Ishikawa (cell line): Measurements from ENCODE around the gene PARN.

ENCODE experiments used
- CEBPB ChIP-seq: IDR thresholded peaks from 2 replicates; pipeline ENCODE4 v1.6.1; 2012
- CREB1 ChIP-seq: IDR thresholded peaks from 2 replicates; pipeline ENCODE4 v1.6.1; 2012; ENCODE audit warnings: low read depth
- EGR1 ChIP-seq: IDR thresholded peaks from 2 replicates; pipeline ENCODE4 v1.6.1; 2012
- EP300 ChIP-seq: IDR thresholded peaks from 2 replicates; pipeline ENCODE4 v1.6.1; 2012; ENCODE audit warnings: borderline replicate concordance
- FOXM1 ChIP-seq: IDR thresholded peaks from 2 replicates; pipeline ENCODE4 v1.6.1; 2012; ENCODE audit warnings: low read depth, borderline replicate concordance
- NFIC ChIP-seq: IDR thresholded peaks from 2 replicates; pipeline ENCODE4 v1.6.1; 2012
- RAD21 ChIP-seq: IDR thresholded peaks from 2 replicates; pipeline ENCODE4 v1.6.1; 2012; ENCODE audit warnings: low read depth
- REST ChIP-seq: IDR thresholded peaks from 2 replicates; pipeline ENCODE4 v1.6.1; 2012; ENCODE audit warnings: low read depth, mild to moderate bottlenecking
- TAF1 ChIP-seq: IDR thresholded peaks from 2 replicates; pipeline ENCODE4 v1.6.1; 2012; ENCODE audit warnings: low read depth, mild to moderate bottlenecking
- TCF12 ChIP-seq: IDR thresholded peaks from 2 replicates; pipeline ENCODE4 v1.6.1; 2012; ENCODE audit warnings: low read depth
- TEAD4 ChIP-seq: IDR thresholded peaks from 2 replicates; pipeline ENCODE4 v1.6.1; 2012
- YY1 ChIP-seq: IDR thresholded peaks from 2 replicates; pipeline ENCODE4 v1.6.1; 2012; ENCODE audit warnings: low read depth
- ZBTB7A ChIP-seq: IDR thresholded peaks from 2 replicates; pipeline ENCODE4 v1.6.1; 2012; ENCODE audit warnings: low read depth
- TF ChIP-seq, protein P1 (sequence below): IDR thresholded peaks from 2 replicates; pipeline ENCODE4 v1.6.1; 2012
- TF ChIP-seq, protein P2 (sequence below): IDR thresholded peaks from 2 replicates; pipeline ENCODE4 v1.6.1; 2012

Gene PARN

DNA sequence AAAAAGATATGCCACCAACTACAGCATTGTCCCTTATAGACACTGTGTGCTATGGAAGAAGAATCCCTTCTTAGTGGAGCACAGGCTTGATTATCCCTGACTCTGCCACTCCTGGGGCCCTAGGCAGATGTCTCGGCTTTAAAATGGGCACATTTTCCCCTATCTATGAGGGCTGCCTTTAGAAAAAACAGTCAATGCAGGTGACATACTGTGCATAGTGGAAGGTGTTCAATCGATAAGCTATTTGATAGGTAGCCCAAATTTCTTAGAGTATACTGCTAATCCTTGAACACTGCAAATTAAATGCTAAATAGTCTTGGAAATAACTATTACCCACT, 64.4 kb downstream of the PARN start:
- no peak for TF ChIP-seq NFIC

GRCh38 chr16:14564861-14565687, 65.0 kb downstream of the PARN start:
- TF ChIP-seq TEAD4 (no peak), RAD21 (no peak), CREB1 (no peak), YY1 (no peak), EGR1 (no peak), TAF1 (no peak), CEBPB (0 out of 2 replicates have a peak, but pooled peaks have one; percentile 16), REST (no peak), TCF12 (no peak), NFIC (0 out of 2 replicates have a peak, but pooled peaks have one; percentile 8), EP300 (no peak), FOXM1 (no peak), ZBTB7A (no peak)
- TF ChIP-seq, protein P1, sequence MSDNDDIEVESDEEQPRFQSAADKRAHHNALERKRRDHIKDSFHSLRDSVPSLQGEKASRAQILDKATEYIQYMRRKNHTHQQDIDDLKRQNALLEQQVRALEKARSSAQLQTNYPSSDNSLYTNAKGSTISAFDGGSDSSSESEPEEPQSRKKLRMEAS = no peak
- TF ChIP-seq, protein P2, sequence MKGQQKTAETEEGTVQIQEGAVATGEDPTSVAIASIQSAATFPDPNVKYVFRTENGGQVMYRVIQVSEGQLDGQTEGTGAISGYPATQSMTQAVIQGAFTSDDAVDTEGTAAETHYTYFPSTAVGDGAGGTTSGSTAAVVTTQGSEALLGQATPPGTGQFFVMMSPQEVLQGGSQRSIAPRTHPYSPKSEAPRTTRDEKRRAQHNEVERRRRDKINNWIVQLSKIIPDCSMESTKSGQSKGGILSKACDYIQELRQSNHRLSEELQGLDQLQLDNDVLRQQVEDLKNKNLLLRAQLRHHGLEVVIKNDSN = no peak

- no peak for TF ChIP-seq RAD21
- TF ChIP-seq, protein P1 = no peak
- TF ChIP-seq TEAD4 = no peak
- no peak for TF ChIP-seq EP300
- TF ChIP-seq TAF1 = no peak
- TF ChIP-seq, protein P2 = no peak
- no peak for TF ChIP-seq CEBPB
- no peak for TF ChIP-seq ZBTB7A
- TF ChIP-seq EGR1 = no peak
- TF ChIP-seq CREB1 = no peak
- TF ChIP-seq FOXM1 = no peak
- TF ChIP-seq YY1 = no peak
- no peak for TF ChIP-seq TCF12
- TF ChIP-seq NFIC = no peak
- TF ChIP-seq REST = no peak
These were observed 65.7 kb downstream of the PARN start for GRCh38 chr16:14564323-14564722.

DNA sequence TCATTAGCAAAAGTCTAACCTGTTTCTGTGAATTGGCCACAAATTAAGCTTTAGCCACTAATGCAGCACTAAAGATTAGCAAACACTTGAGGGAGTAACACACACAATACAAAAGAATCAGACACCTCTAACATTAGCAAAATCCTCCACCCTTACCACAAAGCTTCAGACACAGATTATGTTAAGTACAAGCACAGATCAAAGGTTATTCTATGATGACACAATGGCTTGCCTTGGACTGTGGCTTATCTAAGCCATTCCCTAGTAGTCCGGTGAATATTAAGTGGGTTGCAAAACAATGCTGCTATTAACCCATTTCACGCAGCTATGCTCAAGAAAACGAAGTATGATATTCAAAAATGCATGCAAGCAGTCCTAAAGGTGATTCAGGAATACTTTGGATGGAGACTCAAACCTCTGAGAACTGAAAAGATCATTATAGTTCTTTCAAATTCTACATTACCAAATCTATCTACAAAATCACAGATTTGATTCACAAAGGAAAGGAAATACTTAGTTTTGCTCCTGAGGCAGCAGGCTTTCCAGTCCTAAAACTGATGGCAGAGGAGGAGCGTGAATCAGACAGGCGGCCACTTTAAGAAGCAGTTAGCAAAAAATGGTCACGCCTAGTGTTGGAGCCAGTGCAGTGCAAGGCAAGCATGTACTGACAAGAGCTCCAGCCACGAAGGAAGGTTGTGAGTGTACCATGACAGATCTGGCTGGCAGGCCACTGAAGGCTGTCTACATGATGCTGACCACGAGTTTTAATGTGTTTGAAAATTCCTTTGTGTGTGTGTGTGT, 67.2 kb downstream of the PARN start:
- TF ChIP-seq YY1 = no peak

- TF ChIP-seq EGR1 (no peak), EP300 (no peak), REST (no peak), CEBPB (no peak), NFIC (no peak), ZBTB7A (no peak), RAD21 (no peak), TCF12 (no peak), TAF1 (no peak), FOXM1 (no peak), CREB1 (no peak)
- TF ChIP-seq, protein P1 = no peak
- TF ChIP-seq, protein P2 = no peak
These were observed 69.5 kb downstream of the PARN start for GRCh38 chr16:14560523-14560922.
